NB4 (cell line): ENCODE results near the gene MYLK.

Source experiments
- DNase-seq: peaks from one replicate; pipeline ENCODE4 v3.0.0; 2010; ENCODE audit warnings: low read depth
- H3K4me3 ChIP-seq: one replicate; pipeline ENCODE4 v1.5.1; 2011; ENCODE audit warnings: mild to moderate bottlenecking, low read depth, low read length, moderate library complexity
- CTCF ChIP-seq: IDR thresholded peaks from one replicate; pipeline ENCODE4 v1.5.1; 2012; ENCODE audit warnings: low read depth, low read length
- MAX ChIP-seq: IDR thresholded peaks from 2 replicates; pipeline ENCODE4 v1.6.1; 2011; ENCODE audit warnings: low read depth, low read length
- MYC ChIP-seq: IDR thresholded peaks from 2 replicates; pipeline ENCODE4 v1.6.1; 2011; ENCODE audit warnings: low read depth, low read length
- POLR2A ChIP-seq: IDR thresholded peaks from 2 replicates; pipeline ENCODE4 v1.6.1; 2011; ENCODE audit warnings: mild to moderate bottlenecking; ENCODE audit not compliant: insufficient read length; ENCODE audit errors: extremely low read depth

Gene MYLK

GRCh38 chr3:123779655-123780231, 104.4 kb downstream of the MYLK start:
- H3K4me3 ChIP-seq = no peak overlapping the region
- TF ChIP-seq MAX = no peak
- no peak for TF ChIP-seq MYC
- no peak for TF ChIP-seq CTCF
- TF ChIP-seq POLR2A = no peak
- no peak for DNase-seq

DNA sequence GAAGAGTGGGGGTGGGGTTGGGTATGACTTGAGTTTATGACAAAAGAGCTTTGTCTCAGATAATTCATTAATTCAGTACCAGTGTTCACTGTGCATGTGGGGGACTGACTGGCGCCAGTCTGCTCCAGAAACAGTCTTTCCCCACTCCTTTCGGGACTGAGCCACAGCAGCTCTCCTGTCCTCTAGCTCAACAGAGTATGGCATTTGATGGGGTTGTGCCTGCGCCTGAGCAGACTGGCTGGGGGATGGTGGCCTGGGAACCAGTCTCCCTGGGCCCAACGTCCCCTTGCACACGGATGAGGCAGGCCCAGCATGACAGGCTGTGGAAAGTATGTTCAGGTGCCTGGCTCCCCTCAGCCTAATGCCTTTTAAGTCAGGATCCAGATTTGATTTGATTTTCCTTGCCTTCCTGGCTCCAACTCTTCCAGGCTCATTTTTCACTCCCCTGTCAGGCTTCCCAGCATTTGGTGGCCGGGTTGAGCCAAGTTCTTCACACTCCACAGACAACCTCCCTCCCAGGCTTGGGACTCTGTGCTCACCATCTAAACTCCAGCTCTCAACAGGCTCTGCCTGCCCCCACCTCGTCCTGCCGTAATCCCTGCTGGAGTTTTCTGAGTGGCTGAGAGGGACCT, 105.0 kb downstream of the MYLK start:
- DNase-seq = no peak
- TF ChIP-seq MAX (no peak), POLR2A (no peak), MYC (no peak), CTCF (no peak)
- H3K4me3 ChIP-seq = no peak overlapping the region

GRCh38 chr3:123778525-123778924, 105.6 kb downstream of the MYLK start:
- TF ChIP-seq MAX = no peak
- TF ChIP-seq CTCF = no peak
- TF ChIP-seq POLR2A = no peak
- no peak for TF ChIP-seq MYC
- DNase-seq = no peak
- H3K4me3 ChIP-seq = no peak overlapping the region

DNA sequence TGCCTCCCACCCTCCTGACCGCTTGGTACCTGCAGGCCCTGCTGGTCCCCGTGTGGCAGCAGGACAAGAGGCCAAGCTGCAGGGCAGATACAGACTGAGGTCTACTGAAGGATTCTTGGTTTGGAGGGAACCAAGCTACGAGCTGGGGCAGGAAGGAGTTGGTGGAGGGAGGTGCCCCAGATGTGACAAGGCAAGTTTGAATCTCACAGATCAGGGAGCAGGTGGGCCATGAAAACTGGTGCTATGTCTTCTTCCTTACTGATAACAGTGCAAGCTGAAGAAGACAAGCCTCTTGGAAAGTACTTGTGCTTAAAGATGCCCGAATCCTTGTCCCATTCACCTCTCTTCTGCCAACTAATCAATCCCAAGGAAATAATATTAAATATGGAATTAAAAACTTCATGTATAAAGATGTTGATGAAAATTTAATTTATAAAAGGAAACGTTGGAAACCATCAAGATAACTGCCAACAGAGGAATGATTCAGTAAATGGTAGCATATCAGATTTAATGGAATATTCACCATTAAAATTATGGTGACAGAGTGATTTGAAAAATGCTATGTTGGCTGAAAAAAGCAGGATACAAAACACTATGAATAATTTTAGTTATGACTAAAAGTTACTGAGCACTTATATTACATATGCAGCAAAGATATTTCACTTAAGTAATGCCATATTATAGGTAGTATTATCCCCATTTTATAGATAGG, 107.9 kb downstream of the MYLK start:
- DNase-seq = no peak
- TF ChIP-seq MYC (no peak), POLR2A (no peak), MAX (no peak), CTCF (no peak)
- H3K4me3 ChIP-seq = no peak overlapping the region

- no peak overlapping the region for H3K4me3 ChIP-seq
- TF ChIP-seq MYC (no peak), CTCF (no peak), MAX (no peak), POLR2A (no peak)
- DNase-seq = no peak
Observed at GRCh38 chr3:123774474-123774873, 109.7 kb downstream of the MYLK start.
